RPMI8226 (cell line): ENCODE results near the gene PPEF1.
"Not testable (repeated sequence)": the region's sequence is repeated elsewhere in the genome, so short reads cannot be mapped to it uniquely, and the experiment has no call there.

Experiments
- DNase-seq: peaks from one replicate; pipeline ENCODE4 v3.0.0-alpha.2; 2015

The PPEF1 gene

GRCh38 chrX:18702362-18703195 lies 4.9 kb upstream of the PPEF1 start:
- DNase-seq, result no peak

- no peak for DNase-seq
Measured at GRCh38 chrX:18709833-18710232, 2.4 kb downstream of the PPEF1 start.

GRCh38 chrX:18714910-18715309 lies 7.5 kb downstream of the PPEF1 start:
- no peak for DNase-seq

- no peak for DNase-seq
Measured at GRCh38 chrX:18719852-18720251, 12.4 kb downstream of the PPEF1 start.

- DNase-seq, result no peak
Measured at GRCh38 chrX:18721683-18722499, 14.4 kb downstream of the PPEF1 start.

GRCh38 chrX:18722500-18723071 lies 15.1 kb downstream of the PPEF1 start:
- no peak for DNase-seq

GRCh38 chrX:18725310-18725943 lies 18.0 kb downstream of the PPEF1 start:
- no peak for DNase-seq

- no peak for DNase-seq
Measured at GRCh38 chrX:18733287-18733686, 25.8 kb downstream of the PPEF1 start.

GRCh38 chrX:18739609-18740008 lies 32.2 kb downstream of the PPEF1 start:
- DNase-seq, result not testable (repeated sequence)

- no peak for DNase-seq
Measured at GRCh38 chrX:18748499-18748898, 41.1 kb downstream of the PPEF1 start.

GRCh38 chrX:18753631-18754030 lies 46.2 kb downstream of the PPEF1 start:
- no peak for DNase-seq

GRCh38 chrX:18755651-18756050 lies 48.2 kb downstream of the PPEF1 start:
- DNase-seq, result no peak

GRCh38 chrX:18757956-18758932 lies 50.8 kb downstream of the PPEF1 start:
- DNase-seq, result no peak

GRCh38 chrX:18761750-18762149 lies 54.3 kb downstream of the PPEF1 start:
- no peak for DNase-seq

GRCh38 chrX:18763106-18763505 lies 55.7 kb downstream of the PPEF1 start:
- not testable (repeated sequence) for DNase-seq

- DNase-seq, result no peak
Measured at GRCh38 chrX:18769364-18769763, 61.9 kb downstream of the PPEF1 start.

- DNase-seq, result no peak
Measured at GRCh38 chrX:18769812-18770573, 62.5 kb downstream of the PPEF1 start.

- no peak for DNase-seq
Measured at GRCh38 chrX:18789916-18790315, 82.5 kb downstream of the PPEF1 start.

- no peak for DNase-seq
Measured at GRCh38 chrX:18792828-18793227, 85.4 kb downstream of the PPEF1 start.

- DNase-seq, result no peak
Measured at GRCh38 chrX:18793601-18794089, 86.2 kb downstream of the PPEF1 start.

GRCh38 chrX:18797141-18797540 lies 89.7 kb downstream of the PPEF1 start:
- DNase-seq, result no peak
